ENCODE data around the gene HNRNPD. TPM values are rescaled to one million over a fixed set of nuclear protein-coding genes. Genes with fewer than 3 reads are reported as not detected.
"Not testable (repeated sequence)": the region's sequence is repeated elsewhere in the genome, so short reads cannot be mapped to it uniquely, and the experiment has no call there.

HNRNPD gene
- total RNA-seq, 5 donors from 2014 or later (not counting 1 experiment from before 2014, with no cell fraction given) = 193 to 274 (median 202) TPM

GRCh38 chr4:82394896-82395295 is 21.1 kb upstream of the HNRNPD start:
- CTCF ChIA-PET = no interaction called here
- H3K4me3 Mint-ChIP-seq = no peak overlapping the region
- WGBS (ENCODE audit: insufficient coverage) = 80% methylated on average over 1 of the region's 3 CpGs
- POLR2A ChIA-PET = no interaction called here
- Histone ChIP-seq H3K27me3 (replicated peaks in 1 of 2; ENCODE audit: control insufficient read depth in 2 of 2, extremely low read depth in 1 of 2, insufficient read depth in 2 of 2, low read length in 1 of 2) (no peaks in the 10 kb centered on the region), H3K4me1 (ENCODE audit: control insufficient read depth in 1 of 2, extremely low read depth in 1 of 2, insufficient read depth in 2 of 2, low read length in 2 of 2) (no peaks in the 10 kb centered on the region), H3K4me3 (ENCODE audit: control insufficient read depth in 1 of 2, extremely low read depth in 1 of 2, low read length in 1 of 2) (no peak overlapping the region), H3K36me3 (ENCODE audit: control insufficient read depth in 2 of 2, extremely low read depth in 1 of 2, insufficient read depth in 1 of 2, low read length in 1 of 2) (no peaks in the 10 kb centered on the region), H3K9me3 (no peaks in the 10 kb centered on the region), H3K27ac (ENCODE audit: low read length) (no peak overlapping the region)
- ATAC-seq (replicated peaks in 1 of 4) (no peak), DNase-seq (no peak)
- H3K27ac Mint-ChIP-seq = no peak overlapping the region
- H3K27me3 Mint-ChIP-seq = peaks cover 0 to 3% of the 10 kb centered on the region in 2 donors
- H3K36me3 Mint-ChIP-seq = no peaks in the 10 kb centered on the region
- H3K4me1 Mint-ChIP-seq = no peaks in the 10 kb centered on the region
- H3K9me3 Mint-ChIP-seq = no peaks in the 10 kb centered on the region

- not testable (repeated sequence) for DNase-seq; H3K9me3 Mint-ChIP-seq; H3K36me3 ChIP-seq (ENCODE audit: control insufficient read depth in 2 of 2, extremely low read depth in 1 of 2, insufficient read depth in 1 of 2, low read length in 1 of 2); H3K27ac Mint-ChIP-seq; H3K27ac ChIP-seq (ENCODE audit: low read length); H3K4me1 ChIP-seq (ENCODE audit: control insufficient read depth in 1 of 2, extremely low read depth in 1 of 2, insufficient read depth in 2 of 2, low read length in 2 of 2); H3K27me3 Mint-ChIP-seq; H3K4me3 Mint-ChIP-seq; H3K4me1 Mint-ChIP-seq; H3K9me3 ChIP-seq; H3K4me3 ChIP-seq (ENCODE audit: control insufficient read depth in 1 of 2, extremely low read depth in 1 of 2, low read length in 1 of 2); H3K27me3 ChIP-seq (replicated peaks in 1 of 2; ENCODE audit: control insufficient read depth in 2 of 2, extremely low read depth in 1 of 2, insufficient read depth in 2 of 2, low read length in 1 of 2); H3K36me3 Mint-ChIP-seq; ATAC-seq (replicated peaks in 1 of 4)
- ChIA-PET CTCF (interaction anchor here in 1 of 2 donors (0.6 to 1.0 kb wide), 2 partner anchors 9 to 32 kb away, joined by 3 read pairs; no protein-coding TSS in a partner anchor), POLR2A (interaction anchor here in 1 of 2 donors (0.6 kb wide), 1 partner anchor 94 kb away, joined by 3 read pairs; no protein-coding TSS in a partner anchor)
- whole genome bisulfite sequencing (ENCODE audit: insufficient coverage) = 90% methylated on average over 3 of the region's 9 CpGs
These were observed 16.3 kb upstream of the HNRNPD start for GRCh38 chr4:82390061-82390460.

GRCh38 chr4:82388405-82388804 is 14.6 kb upstream of the HNRNPD start:
- CTCF ChIA-PET = interaction anchor here in 1 of 2 donors (0.5 to 0.7 kb wide), 2 partner anchors 14 to 40 kb away, joined by 3 read pairs; no protein-coding TSS in a partner anchor
- Mint-ChIP-seq H3K4me3 (no peak overlapping the region), H3K36me3 (peaks cover 4% of the 10 kb centered on the region), H3K4me1 (no peaks in the 10 kb centered on the region), H3K27ac (no peak overlapping the region), H3K27me3 (no peaks in the 10 kb centered on the region), H3K9me3 (peaks cover 0 to 5% (median 0%) of the 10 kb centered on the region in 3 donors)
- Histone ChIP-seq H3K9me3 (no peaks in the 10 kb centered on the region), H3K27ac (ENCODE audit: low read length) (no peak overlapping the region), H3K4me1 (ENCODE audit: control insufficient read depth in 1 of 2, extremely low read depth in 1 of 2, insufficient read depth in 2 of 2, low read length in 2 of 2) (no peaks in the 10 kb centered on the region), H3K27me3 (replicated peaks in 1 of 2; ENCODE audit: control insufficient read depth in 2 of 2, extremely low read depth in 1 of 2, insufficient read depth in 2 of 2, low read length in 1 of 2) (peaks cover 0 to 3% of the 10 kb centered on the region in 2 experiments), H3K36me3 (ENCODE audit: control insufficient read depth in 2 of 2, extremely low read depth in 1 of 2, insufficient read depth in 1 of 2, low read length in 1 of 2) (no peaks in the 10 kb centered on the region), H3K4me3 (ENCODE audit: control insufficient read depth in 1 of 2, extremely low read depth in 1 of 2, low read length in 1 of 2) (no peak overlapping the region)
- POLR2A ChIA-PET = interaction anchor here in 1 of 2 donors (0.6 kb wide), 1 partner anchor 37 kb away, joined by 3 read pairs; no protein-coding TSS in a partner anchor
- WGBS (ENCODE audit: insufficient coverage) = 100% methylated on average over 1 of the region's 1 CpG
- ATAC-seq (replicated peaks in 1 of 4) (peak in 1 of 4 experiments; percentile 38), DNase-seq (no peak)

GRCh38 chr4:82386312-82386711 is 12.5 kb upstream of the HNRNPD start:
- H3K36me3 Mint-ChIP-seq; POLR2A ChIA-PET; ATAC-seq (replicated peaks in 1 of 4); H3K4me3 ChIP-seq (ENCODE audit: control insufficient read depth in 1 of 2, extremely low read depth in 1 of 2, low read length in 1 of 2); H3K27ac ChIP-seq (ENCODE audit: low read length); H3K4me1 Mint-ChIP-seq; H3K9me3 ChIP-seq; H3K4me3 Mint-ChIP-seq; DNase-seq; CTCF ChIA-PET; H3K9me3 Mint-ChIP-seq; H3K4me1 ChIP-seq (ENCODE audit: control insufficient read depth in 1 of 2, extremely low read depth in 1 of 2, insufficient read depth in 2 of 2, low read length in 2 of 2); H3K36me3 ChIP-seq (ENCODE audit: control insufficient read depth in 2 of 2, extremely low read depth in 1 of 2, insufficient read depth in 1 of 2, low read length in 1 of 2); H3K27ac Mint-ChIP-seq; H3K27me3 Mint-ChIP-seq; H3K27me3 ChIP-seq (replicated peaks in 1 of 2; ENCODE audit: control insufficient read depth in 2 of 2, extremely low read depth in 1 of 2, insufficient read depth in 2 of 2, low read length in 1 of 2): not testable (repeated sequence)
- no CpG with 5 or more reads among the region's 8 CpGs for WGBS (ENCODE audit: insufficient coverage)

GRCh38 chr4:82382751-82383150 is 9.0 kb upstream of the HNRNPD start:
- Histone ChIP-seq H3K4me3 (ENCODE audit: control insufficient read depth in 1 of 2, extremely low read depth in 1 of 2, low read length in 1 of 2) (no peak overlapping the region), H3K27me3 (replicated peaks in 1 of 2; ENCODE audit: control insufficient read depth in 2 of 2, extremely low read depth in 1 of 2, insufficient read depth in 2 of 2, low read length in 1 of 2) (peaks cover 0 to 3% of the 10 kb centered on the region in 2 experiments), H3K27ac (ENCODE audit: low read length) (no peak overlapping the region), H3K36me3 (ENCODE audit: control insufficient read depth in 2 of 2, extremely low read depth in 1 of 2, insufficient read depth in 1 of 2, low read length in 1 of 2) (no peaks in the 10 kb centered on the region), H3K9me3 (no peaks in the 10 kb centered on the region), H3K4me1 (ENCODE audit: control insufficient read depth in 1 of 2, extremely low read depth in 1 of 2, insufficient read depth in 2 of 2, low read length in 2 of 2) (peaks cover 0 to 2% of the 10 kb centered on the region in 2 experiments)
- H3K27me3 Mint-ChIP-seq = no peaks in the 10 kb centered on the region
- ATAC-seq (replicated peaks in 1 of 4) = no peak
- peaks cover 0 to 5% (median 0%) of the 10 kb centered on the region in 3 donors for H3K9me3 Mint-ChIP-seq
- no peak overlapping the region for H3K4me3 Mint-ChIP-seq
- peaks cover 6 to 12% (median 8%) of the 10 kb centered on the region in 3 donors for H3K4me1 Mint-ChIP-seq
- no CpG with 5 or more reads among the region's 2 CpGs for WGBS (ENCODE audit: insufficient coverage)
- CTCF ChIA-PET = interaction anchor here in 1 of 2 donors (1.1 kb wide), 1 partner anchor 8 kb away, joined by 3 read pairs; no protein-coding TSS in a partner anchor
- DNase-seq = no peak
- peak overlapping the region in 1 of 2 donors; percentile 39 for H3K27ac Mint-ChIP-seq
- POLR2A ChIA-PET = interaction anchor here in 1 of 2 donors (0.9 kb wide), 1 partner anchor 45 kb away, joined by 3 read pairs; no protein-coding TSS in a partner anchor
- H3K36me3 Mint-ChIP-seq = peaks cover 7% of the 10 kb centered on the region

GRCh38 chr4:82381661-82382296 is 8.0 kb upstream of the HNRNPD start:
- Histone ChIP-seq H3K36me3 (ENCODE audit: control insufficient read depth in 2 of 2, extremely low read depth in 1 of 2, insufficient read depth in 1 of 2, low read length in 1 of 2) (no peaks in the 10 kb centered on the region), H3K4me3 (ENCODE audit: control insufficient read depth in 1 of 2, extremely low read depth in 1 of 2, low read length in 1 of 2) (no peak overlapping the region), H3K27ac (ENCODE audit: low read length) (no peak overlapping the region), H3K27me3 (replicated peaks in 1 of 2; ENCODE audit: control insufficient read depth in 2 of 2, extremely low read depth in 1 of 2, insufficient read depth in 2 of 2, low read length in 1 of 2) (no peaks in the 10 kb centered on the region), H3K4me1 (ENCODE audit: control insufficient read depth in 1 of 2, extremely low read depth in 1 of 2, insufficient read depth in 2 of 2, low read length in 2 of 2) (peaks cover 2 to 4% of the 10 kb centered on the region in 2 experiments), H3K9me3 (no peaks in the 10 kb centered on the region)
- Mint-ChIP-seq H3K27ac (no peak overlapping the region), H3K36me3 (peaks cover 10% of the 10 kb centered on the region), H3K27me3 (no peaks in the 10 kb centered on the region), H3K9me3 (peaks cover 0 to 5% (median 0%) of the 10 kb centered on the region in 3 donors), H3K4me3 (no peak overlapping the region), H3K4me1 (peaks cover 10 to 15% (median 11%) of the 10 kb centered on the region in 3 donors)
- CTCF ChIA-PET = interaction anchor here in 1 of 2 donors (0.6 to 2.2 kb wide), 3 partner anchors 8 to 1057 kb away, joined by 3 to 8 read pairs (median 3); no protein-coding TSS in a partner anchor
- WGBS (ENCODE audit: insufficient coverage) = no CpG with 5 or more reads among the region's 2 CpGs
- POLR2A ChIA-PET = interaction anchor here in 1 of 2 donors (0.6 to 0.7 kb wide), 2 partner anchors 815 to 1631 kb away, joined by 4 to 7 read pairs; no protein-coding TSS in a partner anchor
- DNase-seq = no peak
- ATAC-seq (replicated peaks in 1 of 4) = no peak

Data from T-cell (primary cell).